GM23338 (cell line): ENCODE data around the gene CFHR2. TPM values are rescaled to one million over a fixed set of nuclear protein-coding genes. Genes with fewer than 3 reads are reported as not detected.
A peak's percentile ranks its signal among the peaks of the same experiment; 100 is the strongest.

ENCODE experiments used
- ATAC-seq: fragments of 200-7000 bp; cut with Tn5 transposase; 3 replicates; pipeline ENCODE4 v1.9.1; 2020
- DNase-seq: peaks from one replicate; pipeline ENCODE4 v3.0.0-alpha.2; 2015; ENCODE audit warnings: low spot score
- H2AFZ ChIP-seq: fragments of 200-600 bp; sonication (generic); 2 replicates; pipeline ENCODE4 v1.8.0; 2016; ENCODE audit warnings: antibody characterized with exemption, mild to moderate bottlenecking, moderate library complexity
- H3F3A ChIP-seq: fragments of 200-600 bp; sonication (generic); replicated peaks from 2 replicates; pipeline ENCODE4 v1.8.0; 2017; ENCODE audit warnings: antibody characterized with exemption, mixed run types, low read depth
- H3K27ac ChIP-seq: fragments of 200-600 bp; sonication (generic); 2 replicates; pipeline ENCODE4 v1.6.1; 2016; ENCODE audit warnings: low read depth
- H3K27me3 ChIP-seq: fragments of 200-600 bp; sonication (generic); 2 replicates; pipeline ENCODE4 v1.8.0; 2016; ENCODE audit warnings: mild to moderate bottlenecking, mixed run types, moderate library complexity; ENCODE audit not compliant: insufficient read depth
- H3K36me3 ChIP-seq: fragments of 200-600 bp; sonication (generic); 2 replicates; pipeline ENCODE4 v1.8.0; 2016; ENCODE audit warnings: mild to moderate bottlenecking; ENCODE audit not compliant: insufficient read depth
- H3K4me1 ChIP-seq: fragments of 200-600 bp; sonication (generic); 2 replicates; pipeline ENCODE4 v1.8.0; 2016; ENCODE audit warnings: mild to moderate bottlenecking, moderate library complexity; ENCODE audit not compliant: insufficient read depth
- H3K4me2 ChIP-seq: fragments of 200-600 bp; sonication (generic); 2 replicates; pipeline ENCODE4 v1.7.1; 2017; ENCODE audit warnings: mixed run types
- H3K4me3 ChIP-seq: fragments of 200-600 bp; sonication (generic); 2 replicates; pipeline ENCODE4 v1.6.1; 2016; ENCODE audit warnings: mixed run types
- H3K79me2 ChIP-seq: fragments of 200-600 bp; sonication (generic); replicated peaks from 2 replicates; pipeline ENCODE4 v1.8.0; 2017; ENCODE audit warnings: mild to moderate bottlenecking; ENCODE audit not compliant: insufficient read depth
- H3K9me2 ChIP-seq: fragments of 200-600 bp; sonication (generic); 2 replicates; pipeline ENCODE4 v1.8.0; 2017; ENCODE audit not compliant: insufficient read depth
- H4K20me1 ChIP-seq: fragments of 200-600 bp; sonication (generic); replicated peaks from 2 replicates; pipeline ENCODE4 v1.8.0; 2017; ENCODE audit warnings: mild to moderate bottlenecking; ENCODE audit not compliant: insufficient read depth
- H3K27ac Mint-ChIP-seq: 2 replicates; pipeline ENCODE4 v1.8.0; 2020; ENCODE audit warnings: inconsistent platforms, mild to moderate bottlenecking, moderate library complexity, mixed read lengths
- H3K27me3 Mint-ChIP-seq: 3 replicates; pipeline ENCODE4 v1.8.0; 2022; ENCODE audit warnings: low read depth, mild to moderate bottlenecking, moderate library complexity, mixed read lengths, inconsistent platforms; ENCODE audit not compliant: insufficient read depth, poor library complexity
- H3K36me3 Mint-ChIP-seq: 3 replicates; pipeline ENCODE4 v1.8.0; 2021; ENCODE audit warnings: low read depth, mild to moderate bottlenecking, inconsistent platforms, moderate library complexity, mixed read lengths
- H3K4me1 Mint-ChIP-seq: 3 replicates; pipeline ENCODE4 v1.8.0; 2020; ENCODE audit warnings: mild to moderate bottlenecking, inconsistent platforms, mixed read lengths
- H3K4me3 Mint-ChIP-seq: 3 replicates; pipeline ENCODE4 v1.8.0; 2021; ENCODE audit warnings: moderate library complexity, mild to moderate bottlenecking, inconsistent platforms, mixed read lengths
- H3K9me3 Mint-ChIP-seq: 3 replicates; pipeline ENCODE4 v1.8.0; 2020; ENCODE audit warnings: moderate library complexity, mild to moderate bottlenecking, inconsistent platforms, mixed read lengths
- CREB1 ChIP-seq: fragments of 250-450 bp; sonication (Bioruptor Pico); IDR thresholded peaks from 2 replicates; pipeline ENCODE4 v1.5.0; 2020; ENCODE audit warnings: low read depth, mild to moderate bottlenecking, moderate library complexity
- CTCF ChIP-seq, 2 experiments: fragments of 200-600 bp in 1 of 2; sonication (generic) in 1 of 2; conservative IDR thresholded peaks; 2 replicates each; pipeline versions ENCODE4 v1.5.1 to v1.6.1; 2016 to 2017; ENCODE audit warnings: antibody characterized with exemption in 2 of 2, low read depth in 2 of 2, mild to moderate bottlenecking in 2 of 2, moderate library complexity in 1 of 2
- EZH2phosphoT487 ChIP-seq: fragments of 200-600 bp; sonication (generic); IDR thresholded peaks from one replicate; pipeline ENCODE4 v1.8.1; 2018; ENCODE audit warnings: antibody characterized with exemption; ENCODE audit not compliant: unreplicated experiment
- POLR2AphosphoS5 ChIP-seq: IDR thresholded peaks from 2 replicates; pipeline ENCODE4 v1.6.1; 2016; ENCODE audit warnings: antibody characterized with exemption, low read depth
- REST ChIP-seq: IDR thresholded peaks from one replicate; pipeline ENCODE4 v1.6.1; 2018; ENCODE audit warnings: antibody characterized with exemption; ENCODE audit not compliant: unreplicated experiment
- STAT1 ChIP-seq: IDR thresholded peaks from one replicate; pipeline ENCODE4 v1.6.1; 2016; ENCODE audit warnings: antibody characterized with exemption; ENCODE audit not compliant: unreplicated experiment
- ZNF114 ChIP-seq: fragments of 250-450 bp; sonication (Bioruptor Pico); IDR thresholded peaks from 2 replicates; pipeline ENCODE4 v1.5.0; 2020; ENCODE audit warnings: mild to moderate bottlenecking, moderate library complexity
- ZNF331 ChIP-seq: fragments of 250-450 bp; sonication (Bioruptor Pico); IDR thresholded peaks from 2 replicates; pipeline ENCODE4 v1.5.0; 2020; ENCODE audit warnings: low read depth, mild to moderate bottlenecking, moderate library complexity
- polyA plus RNA-seq: library from polyadenylated mRNA; unstranded; fragments of >200 nt; fragmentation: Nextera tagmentation; extraction: Ambion mirVana; gene quantifications from 2 replicates; pipeline ENCODE4 v1.2.1, GENCODE V29; 2016
- total RNA-seq: library from RNA; depleted of rRNA; stranded (reverse); fragments of >200 nt; shearing (Covaris generic); gene quantifications from 2 replicates; pipeline ENCODE4 v1.2.3, GENCODE V29; 2014

CFHR2 gene
- total and polyA plus RNA-seq, 2 experiments from 2014 or later = not detected

GRCh38 chr1:196902344-196902743 is 41.2 kb upstream of the CFHR2 start:
- Mint-ChIP-seq H3K27ac (no peak overlapping the region), H3K9me3 (no peaks in the 10 kb centered on the region), H3K27me3 (peaks cover 3% of the 10 kb centered on the region), H3K4me3 (no peak overlapping the region), H3K36me3 (no peaks in the 10 kb centered on the region), H3K4me1 (peaks cover 17% of the 10 kb centered on the region)
- peak in 1 of 2 experiments; percentile 40; a peak in 2 of 4 replicates for TF ChIP-seq CTCF (conservative IDR thresholded peaks at IDR 0.05; ENCODE audit: low read depth in 2 of 2)
- no peak for TF ChIP-seq STAT1
- TF ChIP-seq EZH2phosphoT487 = no peak
- Histone ChIP-seq H3K79me2 (no peaks in the 10 kb centered on the region), H3K4me3 (no peak overlapping the region), H2AFZ (no peak overlapping the region), H3K9me2 (no peaks in the 10 kb centered on the region), H3F3A (no peaks in the 10 kb centered on the region), H3K36me3 (no peaks in the 10 kb centered on the region), H3K4me1 (peaks cover 29% of the 10 kb centered on the region), H3K27ac (no peak overlapping the region), H4K20me1 (no peaks in the 10 kb centered on the region), H3K27me3 (no peaks in the 10 kb centered on the region), H3K4me2 (no peak overlapping the region)
- DNase-seq = peak; percentile 41
- ATAC-seq = no peak

GRCh38 chr1:196910215-196910614 is 33.3 kb upstream of the CFHR2 start:
- Mint-ChIP-seq H3K4me3 (no peak overlapping the region), H3K9me3 (no peaks in the 10 kb centered on the region), H3K4me1 (peaks cover 22% of the 10 kb centered on the region), H3K36me3 (no peaks in the 10 kb centered on the region), H3K27ac (no peak overlapping the region), H3K27me3 (no peaks in the 10 kb centered on the region)
- Histone ChIP-seq H3K27ac (no peak overlapping the region), H3K4me1 (peaks cover 31% of the 10 kb centered on the region), H3K36me3 (no peaks in the 10 kb centered on the region), H3K4me2 (no peak overlapping the region), H3F3A (no peaks in the 10 kb centered on the region), H3K4me3 (no peak overlapping the region), H3K79me2 (no peaks in the 10 kb centered on the region), H2AFZ (no peak overlapping the region), H3K9me2 (no peaks in the 10 kb centered on the region), H4K20me1 (no peaks in the 10 kb centered on the region), H3K27me3 (no peaks in the 10 kb centered on the region)
- peak; percentile 33 for DNase-seq
- ATAC-seq = peak; percentile 39; the same call in 1 of the 3 replicates
- no peak for TF ChIP-seq REST
- peak in 1 of 2 experiments; percentile 42; a peak in 2 of 4 replicates for TF ChIP-seq CTCF (conservative IDR thresholded peaks at IDR 0.05; ENCODE audit: low read depth in 2 of 2)
- no peak for TF ChIP-seq ZNF331 (CRISPR knock-in tag)
- no peak for TF ChIP-seq ZNF114 (CRISPR knock-in tag)
- TF ChIP-seq STAT1 = no peak
- TF ChIP-seq POLR2AphosphoS5 = no peak
- TF ChIP-seq CREB1 = no peak
